NCI-H2196 (cell line): ENCODE data around the gene NDUFB10.
"Not testable (repeated sequence)": the region's sequence is repeated elsewhere in the genome, so short reads cannot be mapped to it uniquely, and the experiment has no call there.

Experiments
- DNase-seq: peaks from one replicate; lab custom pipeline; 2025; ENCODE audit not compliant: unreplicated experiment; lab: John Stamatoyannopoulos, UW

Gene NDUFB10

GRCh38 chr16:1959269-1960039 lies at the start of gene NDUFB10:
NDUFB10 (plus strand) TSS chr16:1959538; CDS start chr16:1959625, 87 bp downstream.
- peak; percentile 92 for DNase-seq

- DNase-seq: no peak
Observed at GRCh38 chr16:1909561-1910231, 49.6 kb upstream of the NDUFB10 start.

GRCh38 chr16:1911467-1912214 lies 47.7 kb upstream of the NDUFB10 start:
- DNase-seq: no peak

GRCh38 chr16:1912215-1912543 lies 47.2 kb upstream of the NDUFB10 start:
- DNase-seq: no peak

GRCh38 chr16:1913327-1914083 lies 45.8 kb upstream of the NDUFB10 start:
- DNase-seq: peak; percentile 64

GRCh38 chr16:1914084-1914608 lies 45.2 kb upstream of the NDUFB10 start:
- no peak for DNase-seq

- no peak for DNase-seq
Observed at GRCh38 chr16:1914988-1915387, 44.4 kb upstream of the NDUFB10 start.

GRCh38 chr16:1915732-1916639 lies 43.4 kb upstream of the NDUFB10 start:
- DNase-seq: no peak

GRCh38 chr16:1916640-1916990 lies 42.7 kb upstream of the NDUFB10 start:
- DNase-seq: no peak

GRCh38 chr16:1917056-1917664 lies 42.2 kb upstream of the NDUFB10 start:
- no peak for DNase-seq

- no peak for DNase-seq
Observed at GRCh38 chr16:1917665-1918350, 41.5 kb upstream of the NDUFB10 start.

- DNase-seq: no peak
Observed at GRCh38 chr16:1918351-1919326, 40.7 kb upstream of the NDUFB10 start, which contains the start of gene HS3ST6. HS3ST6 (minus strand) TSS chr16:1918415; CDS start chr16:1918323, 92 bp downstream.

- DNase-seq: no peak
Observed at GRCh38 chr16:1919327-1919998, 39.9 kb upstream of the NDUFB10 start.

- not testable (repeated sequence) for DNase-seq
Observed at GRCh38 chr16:1920122-1920521, 39.2 kb upstream of the NDUFB10 start.

- peak; percentile 36 for DNase-seq
Observed at GRCh38 chr16:1920727-1921171, 38.6 kb upstream of the NDUFB10 start.

GRCh38 chr16:1922357-1922756 lies 37.0 kb upstream of the NDUFB10 start:
- no peak for DNase-seq
